GM12891 (cell line): Measurements from ENCODE around the gene SLC6A12.

Experiments used
- POLR2A ChIP-seq: IDR thresholded peaks from 2 replicates; pipeline ENCODE4 v1.6.1; 2011; ENCODE audit warnings: low read depth, low read length, control low read depth
- POLR2AphosphoS5 ChIP-seq: IDR thresholded peaks from 2 replicates; pipeline ENCODE4 v1.6.1; 2011; ENCODE audit warnings: low read depth, low read length, control low read depth
- SPI1 ChIP-seq: IDR thresholded peaks from 2 replicates; pipeline ENCODE4 v1.6.1; 2011; ENCODE audit warnings: low read depth, low read length, control low read depth
- TAF1 ChIP-seq: IDR thresholded peaks from 2 replicates; pipeline ENCODE4 v1.6.1; 2011; ENCODE audit warnings: low read depth, low read length, control low read depth

DNA sequence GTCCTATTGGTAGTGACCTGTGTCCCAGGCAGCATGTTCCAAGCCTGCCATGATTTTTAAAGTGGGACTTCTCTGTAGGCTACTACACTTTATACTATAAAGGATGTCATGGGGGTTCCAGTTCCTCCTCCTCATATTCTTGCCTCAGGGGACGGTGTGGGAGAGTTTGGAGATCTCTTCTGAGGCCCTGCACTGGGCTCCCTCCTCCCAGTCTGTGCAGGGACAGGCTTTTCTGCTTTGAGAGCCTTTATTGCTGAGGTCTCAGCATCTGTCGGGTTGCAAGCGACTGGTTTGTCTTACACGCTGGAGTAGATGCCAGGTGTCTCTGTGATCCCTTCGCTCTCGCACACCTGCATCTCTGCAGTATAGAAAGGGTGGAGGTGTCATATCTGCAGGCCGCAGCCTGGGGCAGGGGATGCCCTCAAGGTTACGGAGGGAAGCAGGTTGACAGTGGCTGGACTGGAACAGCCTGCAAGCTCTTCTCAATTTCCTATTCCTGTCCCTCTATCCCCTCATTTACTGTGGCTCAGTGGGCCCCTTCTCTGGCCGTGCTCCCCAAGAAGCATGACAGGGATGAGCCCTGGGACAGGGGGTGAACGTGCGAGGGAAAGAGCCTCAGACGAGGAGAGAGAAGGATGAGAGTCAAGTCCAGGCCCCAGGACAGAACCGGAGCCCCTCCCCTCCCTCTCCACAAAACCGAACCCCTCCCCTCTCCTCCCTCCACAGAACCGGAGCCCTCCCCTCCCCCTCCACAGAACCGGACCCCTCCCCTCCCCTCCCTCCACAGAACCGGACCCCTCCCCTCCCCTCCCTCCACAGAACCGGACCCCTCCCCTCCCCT, 51.3 kb downstream of the SLC6A12 start:
- TF ChIP-seq TAF1, result no peak
- no peak for TF ChIP-seq POLR2A
- TF ChIP-seq POLR2AphosphoS5, result no peak
- TF ChIP-seq SPI1, result no peak
